ENCODE results near the gene ANKH. TPM values are rescaled to one million over a fixed set of nuclear protein-coding genes. Genes with fewer than 3 reads are reported as not detected.

Gene ANKH
- total RNA-seq, 1 experiment from 2014 or later: 13.9 TPM

DNA sequence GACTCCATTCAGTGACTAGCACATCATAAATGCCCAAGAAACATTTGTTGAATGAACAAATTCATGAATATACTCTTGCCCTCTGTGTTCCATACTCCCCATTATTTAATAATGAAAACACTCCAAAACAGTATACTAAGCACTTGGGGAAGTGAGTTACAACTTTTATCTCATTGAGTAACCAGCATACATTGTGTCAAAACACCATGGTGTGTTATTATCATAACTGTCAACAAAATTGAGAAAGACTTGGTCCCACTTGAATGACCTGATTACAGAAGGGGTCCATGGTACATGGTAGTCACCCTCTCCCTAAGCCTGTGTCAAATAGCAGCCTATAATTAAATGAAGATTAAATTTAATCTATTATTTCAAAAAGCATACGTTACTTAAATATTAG is 16.2 kb downstream of the ANKH start:
- no TSS peak for BruUV-seq (replicated peaks)
- Histone ChIP-seq H3K27ac (ENCODE audit: low read depth, low read length, poor library complexity, severe bottlenecking) (no peak overlapping the region), H3K27me3 (replicated peaks; ENCODE audit: insufficient read depth, low read depth, low read length, poor library complexity) (no peaks in the 10 kb centered on the region), H3K36me3 (ENCODE audit: insufficient read depth, low read length, poor library complexity, severe bottlenecking) (no peaks in the 10 kb centered on the region), H3K4me3 (ENCODE audit: low read depth, low read length, poor library complexity, severe bottlenecking) (no peak overlapping the region), H3K9me3 (ENCODE audit: low read depth, low read length, poor library complexity, severe bottlenecking) (no peaks in the 10 kb centered on the region), H3K4me1 (ENCODE audit: insufficient read depth, low read length, poor library complexity, severe bottlenecking) (no peaks in the 10 kb centered on the region)
- no peak for DNase-seq (ENCODE audit: low spot score)
- CTCF ChIA-PET: no interaction called here
- TF ChIP-seq, protein P1, sequence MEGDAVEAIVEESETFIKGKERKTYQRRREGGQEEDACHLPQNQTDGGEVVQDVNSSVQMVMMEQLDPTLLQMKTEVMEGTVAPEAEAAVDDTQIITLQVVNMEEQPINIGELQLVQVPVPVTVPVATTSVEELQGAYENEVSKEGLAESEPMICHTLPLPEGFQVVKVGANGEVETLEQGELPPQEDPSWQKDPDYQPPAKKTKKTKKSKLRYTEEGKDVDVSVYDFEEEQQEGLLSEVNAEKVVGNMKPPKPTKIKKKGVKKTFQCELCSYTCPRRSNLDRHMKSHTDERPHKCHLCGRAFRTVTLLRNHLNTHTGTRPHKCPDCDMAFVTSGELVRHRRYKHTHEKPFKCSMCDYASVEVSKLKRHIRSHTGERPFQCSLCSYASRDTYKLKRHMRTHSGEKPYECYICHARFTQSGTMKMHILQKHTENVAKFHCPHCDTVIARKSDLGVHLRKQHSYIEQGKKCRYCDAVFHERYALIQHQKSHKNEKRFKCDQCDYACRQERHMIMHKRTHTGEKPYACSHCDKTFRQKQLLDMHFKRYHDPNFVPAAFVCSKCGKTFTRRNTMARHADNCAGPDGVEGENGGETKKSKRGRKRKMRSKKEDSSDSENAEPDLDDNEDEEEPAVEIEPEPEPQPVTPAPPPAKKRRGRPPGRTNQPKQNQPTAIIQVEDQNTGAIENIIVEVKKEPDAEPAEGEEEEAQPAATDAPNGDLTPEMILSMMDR (conservative IDR thresholded peaks at IDR 0.05; ENCODE audit: low read depth, low read length): no peak
- TF ChIP-seq EZH2 (IDR thresholded peaks at IDR 0.05; ENCODE audit: borderline replicate concordance, low read depth, low read length, poor library complexity, severe bottlenecking): no peak
- POLR2A ChIA-PET (ENCODE audit: low non-redundant PET): no interaction called here
- intact Hi-C loops (cut with micrococcal nuclease; ENCODE audit: unreplicated experiment): no loop called here

DNA sequence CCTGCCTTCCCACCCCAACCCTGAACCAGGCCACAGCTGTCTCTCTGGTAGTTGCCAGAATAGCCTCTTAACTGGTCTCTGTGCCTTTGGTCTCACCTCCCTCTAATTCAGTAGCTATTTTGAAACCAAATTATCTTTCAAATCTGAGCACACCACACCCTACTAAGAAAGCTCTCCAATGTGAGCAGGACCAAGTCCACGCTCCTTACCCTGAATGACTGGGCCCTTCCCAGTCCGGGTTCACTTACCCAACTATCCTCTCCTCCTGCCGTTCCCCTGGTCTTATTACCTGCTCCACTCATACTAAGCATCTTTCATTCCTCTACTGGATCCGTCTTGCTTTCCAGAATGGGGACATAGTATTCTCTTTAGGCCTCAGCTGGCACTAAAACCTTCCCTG is 16.8 kb downstream of the ANKH start:
- ChIA-PET CTCF (no interaction called here), POLR2A (ENCODE audit: low non-redundant PET) (no interaction called here)

DNA sequence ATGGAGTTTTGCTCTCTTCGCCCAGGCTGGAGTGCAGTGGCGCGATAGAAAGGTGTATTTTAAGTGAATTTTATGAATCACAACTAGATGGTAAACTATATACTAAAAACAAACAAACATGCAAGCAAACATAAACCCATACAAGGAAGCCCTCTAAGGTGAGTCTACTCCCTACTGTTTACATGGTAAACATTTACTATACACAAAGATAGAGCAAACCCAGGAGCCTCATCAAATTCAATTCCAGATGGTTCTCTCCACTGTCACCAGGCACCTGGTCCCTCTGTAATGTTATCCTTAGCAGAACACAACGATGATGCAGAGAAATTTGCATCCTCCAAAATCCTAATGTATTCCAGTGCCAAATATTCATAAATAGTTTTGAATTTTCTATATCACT is 17.9 kb downstream of the ANKH start:
- Histone ChIP-seq H3K36me3 (ENCODE audit: insufficient read depth, low read length, poor library complexity, severe bottlenecking) (no peaks in the 10 kb centered on the region), H3K4me1 (ENCODE audit: insufficient read depth, low read length, poor library complexity, severe bottlenecking) (no peaks in the 10 kb centered on the region), H3K27me3 (replicated peaks; ENCODE audit: insufficient read depth, low read depth, low read length, poor library complexity) (peaks cover 5% of the 10 kb centered on the region), H3K27ac (ENCODE audit: low read depth, low read length, poor library complexity, severe bottlenecking) (no peak overlapping the region), H3K4me3 (ENCODE audit: low read depth, low read length, poor library complexity, severe bottlenecking) (no peak overlapping the region), H3K9me3 (ENCODE audit: low read depth, low read length, poor library complexity, severe bottlenecking) (no peaks in the 10 kb centered on the region)
- TF ChIP-seq EZH2 (IDR thresholded peaks at IDR 0.05; ENCODE audit: borderline replicate concordance, low read depth, low read length, poor library complexity, severe bottlenecking): no peak
- TF ChIP-seq, protein P1 (conservative IDR thresholded peaks at IDR 0.05; ENCODE audit: low read depth, low read length): no peak
- no TSS peak for BruUV-seq (replicated peaks)
- ChIA-PET POLR2A (ENCODE audit: low non-redundant PET) (no interaction called here), CTCF (no interaction called here)
- DNase-seq (ENCODE audit: low spot score): no peak
- intact Hi-C loops (cut with micrococcal nuclease; ENCODE audit: unreplicated experiment): no loop called here

More for the DNA sequence above, 16.8 kb downstream of the ANKH start:
- BruUV-seq (replicated peaks): no TSS peak
- Histone ChIP-seq H3K9me3 (ENCODE audit: low read depth, low read length, poor library complexity, severe bottlenecking) (no peaks in the 10 kb centered on the region), H3K27ac (ENCODE audit: low read depth, low read length, poor library complexity, severe bottlenecking) (no peak overlapping the region), H3K36me3 (ENCODE audit: insufficient read depth, low read length, poor library complexity, severe bottlenecking) (no peaks in the 10 kb centered on the region), H3K27me3 (replicated peaks; ENCODE audit: insufficient read depth, low read depth, low read length, poor library complexity) (no peaks in the 10 kb centered on the region), H3K4me3 (ENCODE audit: low read depth, low read length, poor library complexity, severe bottlenecking) (no peak overlapping the region), H3K4me1 (ENCODE audit: insufficient read depth, low read length, poor library complexity, severe bottlenecking) (no peaks in the 10 kb centered on the region)
- no peak for TF ChIP-seq EZH2 (IDR thresholded peaks at IDR 0.05; ENCODE audit: borderline replicate concordance, low read depth, low read length, poor library complexity, severe bottlenecking)
- TF ChIP-seq, protein P1 (conservative IDR thresholded peaks at IDR 0.05; ENCODE audit: low read depth, low read length): no peak
- no peak for DNase-seq (ENCODE audit: low spot score)
- intact Hi-C loops (cut with micrococcal nuclease; ENCODE audit: unreplicated experiment): no loop called here
